Hepatocyte (in vitro differentiated cells): Measurements from ENCODE around the gene DISP2. TPM values are rescaled to one million over a fixed set of nuclear protein-coding genes. Genes with fewer than 3 reads are reported as not detected.

Experiments
- DNase-seq: peaks from one replicate; pipeline ENCODE4 v3.0.0-alpha.2; 2016; ENCODE audit warnings: low spot score
- H2AFZ ChIP-seq: fragments of 200-600 bp; sonication (generic); 2 replicates; pipeline ENCODE4 v1.6.0; 2016; ENCODE audit warnings: antibody characterized with exemption, mild to moderate bottlenecking
- H3K27ac ChIP-seq: fragments of 200-600 bp; sonication (generic); 2 replicates; pipeline ENCODE4 v1.5.1; 2016; ENCODE audit warnings: mild to moderate bottlenecking
- H3K27me3 ChIP-seq: fragments of 200-600 bp; sonication (generic); 2 replicates; pipeline ENCODE4 v1.6.1; 2016
- H3K36me3 ChIP-seq: fragments of 200-600 bp; sonication (generic); replicated peaks from 2 replicates; pipeline ENCODE4 v1.5.1; 2016; ENCODE audit warnings: low read depth; ENCODE audit not compliant: insufficient read depth
- H3K4me1 ChIP-seq: fragments of 200-600 bp; sonication (generic); 2 replicates; pipeline ENCODE4 v1.5.1; 2016; ENCODE audit warnings: mild to moderate bottlenecking, moderate library complexity; ENCODE audit not compliant: insufficient read depth
- H3K4me2 ChIP-seq: fragments of 200-600 bp; sonication (generic); 2 replicates; pipeline ENCODE4 v1.6.0; 2016
- H3K4me3 ChIP-seq: fragments of 200-600 bp; sonication (generic); 2 replicates; pipeline ENCODE4 v1.5.1; 2016; ENCODE audit warnings: mild to moderate bottlenecking
- H3K79me2 ChIP-seq: fragments of 200-600 bp; sonication (generic); 2 replicates; pipeline ENCODE4 v1.6.0; 2017; ENCODE audit warnings: mild to moderate bottlenecking
- H3K9me2 ChIP-seq: fragments of 200-600 bp; sonication (generic); replicated peaks from 2 replicates; pipeline ENCODE4 v1.6.0; 2017; ENCODE audit warnings: mild to moderate bottlenecking; ENCODE audit not compliant: insufficient read depth
- H3K9me3 ChIP-seq: fragments of 200-600 bp; sonication (generic); 2 replicates; pipeline ENCODE4 v1.5.1; 2016; ENCODE audit warnings: low read depth, mild to moderate bottlenecking
- H4K20me1 ChIP-seq: fragments of 200-600 bp; sonication (generic); 2 replicates; pipeline ENCODE4 v1.6.0; 2016; ENCODE audit warnings: mild to moderate bottlenecking; ENCODE audit not compliant: insufficient read depth, poor library complexity, severe bottlenecking
- CTCF ChIP-seq: fragments of 200-600 bp; sonication (generic); IDR thresholded peaks from 2 replicates; pipeline ENCODE4 v1.5.1; 2016; ENCODE audit warnings: antibody characterized with exemption, mild to moderate bottlenecking; ENCODE audit not compliant: poor library complexity
- EZH2 ChIP-seq: fragments of 200-600 bp; sonication (generic); IDR thresholded peaks from 2 replicates; pipeline ENCODE4 v1.6.1; 2016; ENCODE audit warnings: antibody characterized with exemption, mild to moderate bottlenecking, borderline replicate concordance
- EZH2phosphoT487 ChIP-seq: fragments of 200-600 bp; sonication (generic); IDR thresholded peaks from one replicate; pipeline ENCODE4 v1.6.1; 2018; ENCODE audit warnings: antibody characterized with exemption, mild to moderate bottlenecking, low read depth, moderate library complexity; ENCODE audit not compliant: unreplicated experiment, severe bottlenecking
- WGBS: methylation state at CpG from one replicate; pipeline ENCODE4 v1.1.6; 2016; ENCODE audit warnings: low lambda C conversion rate; ENCODE audit errors: missing lambda C conversion rate; 5-methylcytosine and 5-hydroxymethylcytosine counted together
- polyA plus RNA-seq: library from polyadenylated mRNA; unstranded; fragments of >200 nt; fragmentation: Nextera tagmentation; extraction: Ambion mirVana; gene quantifications from 2 replicates; pipeline ENCODE4 v1.2.1, GENCODE V29; 2016
- total RNA-seq: library from RNA; depleted of rRNA; stranded (reverse); fragments of >200 nt; gene quantifications from 2 replicates; pipeline ENCODE4 v1.2.3, GENCODE V29; 2014

Gene DISP2
- total and polyA plus RNA-seq, 2 experiments from 2014 or later: 0.93 to 1.0 TPM

GRCh38 chr15:40369971-40370370 lies 12.0 kb downstream of the DISP2 start:
- Histone ChIP-seq H3K4me2 (no peak overlapping the region), H2AFZ (no peak overlapping the region), H3K27me3 (no peaks in the 10 kb centered on the region), H4K20me1 (no peaks in the 10 kb centered on the region), H3K9me3 (no peaks in the 10 kb centered on the region), H3K4me1 (peaks cover 6% of the 10 kb centered on the region), H3K4me3 (no peak overlapping the region), H3K79me2 (no peaks in the 10 kb centered on the region), H3K9me2 (no peaks in the 10 kb centered on the region), H3K27ac (no peak overlapping the region), H3K36me3 (no peaks in the 10 kb centered on the region)
- no peak for TF ChIP-seq EZH2
- no peak for TF ChIP-seq CTCF
- TF ChIP-seq EZH2phosphoT487: no peak
- DNase-seq: no peak
- WGBS: 96% methylated on average over 13 of the region's 13 CpGs

GRCh38 chr15:40372981-40373380 lies 15.0 kb downstream of the DISP2 start:
- Histone ChIP-seq H3K4me3 (no peak overlapping the region), H4K20me1 (no peaks in the 10 kb centered on the region), H3K27ac (no peak overlapping the region), H2AFZ (no peak overlapping the region), H3K9me2 (no peaks in the 10 kb centered on the region), H3K4me1 (no peaks in the 10 kb centered on the region), H3K79me2 (no peaks in the 10 kb centered on the region), H3K9me3 (no peaks in the 10 kb centered on the region), H3K27me3 (no peaks in the 10 kb centered on the region), H3K36me3 (no peaks in the 10 kb centered on the region), H3K4me2 (no peak overlapping the region)
- WGBS: 20% methylated on average over 2 of the region's 2 CpGs
- TF ChIP-seq EZH2 (no peak), CTCF (no peak), EZH2phosphoT487 (no peak)
- no peak for DNase-seq

- no peak for TF ChIP-seq CTCF
- no peak for TF ChIP-seq EZH2phosphoT487
- no peak for TF ChIP-seq EZH2
- Histone ChIP-seq H3K4me1 (no peaks in the 10 kb centered on the region), H3K9me3 (no peaks in the 10 kb centered on the region), H4K20me1 (no peaks in the 10 kb centered on the region), H2AFZ (no peak overlapping the region), H3K27me3 (no peaks in the 10 kb centered on the region), H3K27ac (no peak overlapping the region), H3K4me3 (no peak overlapping the region), H3K79me2 (no peaks in the 10 kb centered on the region), H3K4me2 (no peak overlapping the region), H3K9me2 (no peaks in the 10 kb centered on the region), H3K36me3 (no peaks in the 10 kb centered on the region)
- WGBS: 91% methylated on average over 3 of the region's 3 CpGs
- DNase-seq: no peak
Observed at GRCh38 chr15:40377606-40378005, 19.6 kb downstream of the DISP2 start.

- H3K79me2 ChIP-seq: peaks cover 14% of the 10 kb centered on the region
- no peak overlapping the region for H3K4me2 ChIP-seq
- no peaks in the 10 kb centered on the region for H4K20me1 ChIP-seq
- no peaks in the 10 kb centered on the region for H3K36me3 ChIP-seq
- no peak for TF ChIP-seq CTCF
- TF ChIP-seq EZH2phosphoT487: no peak
- no peak for TF ChIP-seq EZH2
- 89% methylated on average over 4 of the region's 4 CpGs for WGBS
- H3K4me1 ChIP-seq: no peaks in the 10 kb centered on the region
- H3K9me2 ChIP-seq: no peaks in the 10 kb centered on the region
- no peak for DNase-seq
- H3K9me3 ChIP-seq: no peaks in the 10 kb centered on the region
- H2AFZ ChIP-seq: no peak overlapping the region
- H3K27ac ChIP-seq: no peak overlapping the region
- no peaks in the 10 kb centered on the region for H3K27me3 ChIP-seq
- no peak overlapping the region for H3K4me3 ChIP-seq
Observed at GRCh38 chr15:40379374-40379773, 21.4 kb downstream of the DISP2 start.
